Lower leg skin (tissue), 4 donors: ENCODE data around the gene ZNF205. TPM values are rescaled to one million over a fixed set of nuclear protein-coding genes. Genes with fewer than 3 reads are reported as not detected.

Experiments used
- DNase-seq, 2 donors: peaks; one replicate each; pipeline ENCODE4 v3.0.0-alpha.2; 2019; ENCODE audit warnings: low spot score in 2 of 2
- H3K4me3 ChIP-seq: fragments of 200-600 bp; sonication (generic); 2 replicates; pipeline ENCODE4 v1.5.1; 2017; ENCODE audit warnings: mild to moderate bottlenecking, low read depth; ENCODE audit not compliant: poor library complexity, severe bottlenecking
- POLR2A ChIP-seq, 2 donors: fragments of 450-650 bp; IDR thresholded peaks; one replicate each; pipeline ENCODE4 v1.6.1; 2016 to 2017; ENCODE audit warnings: antibody characterized with exemption in 2 of 2, mild to moderate bottlenecking in 1 of 2, moderate library complexity in 1 of 2
- WGBS, 2 donors: methylation state at CpG; one replicate each; pipeline ENCODE4 v1.1.5; 2018; 5-methylcytosine and 5-hydroxymethylcytosine counted together
- intact Hi-C: fragments of 100-400 bp; cut with DNase I; formaldehyde crosslinking; loops from one replicate; pipeline ENCODE4 v1.15.0; 2023; ENCODE audit warnings: low total_unique reads
- total RNA-seq, 4 donors: library from RNA; depleted of rRNA; stranded (reverse); fragments of >200 nt; gene quantifications; one replicate each; pipeline ENCODE4 v1.1.0, GENCODE V29; 2016
- TF ChIP-seq, protein P1 (sequence below), 3 donors: fragments of 450-650 bp; IDR thresholded peaks; one replicate each; pipeline ENCODE4 v1.5.1; 2016; ENCODE audit warnings: antibody characterized with exemption in 3 of 3, mild to moderate bottlenecking in 3 of 3, moderate library complexity in 2 of 3

The ZNF205 gene
- total RNA-seq, 4 donors from 2014 or later = 15.1 to 25.3 (median 18.5) TPM

DNA sequence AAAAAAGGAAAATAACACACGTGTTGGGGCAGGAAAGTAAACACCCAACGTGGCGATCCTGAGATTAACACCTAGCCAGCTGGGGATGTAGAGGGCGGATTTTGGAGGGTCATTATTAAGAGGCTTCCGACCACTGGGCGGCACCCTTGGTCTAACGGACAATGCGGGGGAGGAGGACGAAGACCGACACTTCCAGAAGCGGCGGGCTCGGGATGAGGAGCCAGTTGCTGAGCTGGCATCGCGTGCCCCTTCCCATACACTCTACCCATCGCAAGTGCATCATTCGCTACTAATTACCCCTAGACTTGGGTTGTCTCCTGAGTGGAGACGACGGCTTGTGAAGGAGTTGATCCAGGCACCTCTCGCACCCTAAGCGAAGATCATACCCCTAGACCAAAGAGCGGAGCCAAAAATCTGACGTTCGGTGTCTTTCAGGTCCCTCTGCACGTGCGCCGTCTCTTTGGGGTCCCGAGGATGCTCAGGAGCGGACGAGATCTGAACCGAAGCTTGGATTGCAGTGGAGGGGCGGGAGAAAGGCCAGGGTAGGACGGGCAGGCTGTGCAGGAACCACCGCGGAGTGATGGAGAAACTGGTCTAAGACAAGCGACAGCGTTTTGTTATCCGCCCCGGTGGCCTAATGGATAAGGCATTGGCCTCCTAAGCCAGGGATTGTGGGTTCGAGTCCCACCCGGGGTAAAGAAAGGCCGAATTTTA lies 40.0 kb downstream of the ZNF205 start:
- DNase-seq = peak; percentile 94 to 99
- no peak overlapping the region for H3K4me3 ChIP-seq
- TF ChIP-seq, protein P1, sequence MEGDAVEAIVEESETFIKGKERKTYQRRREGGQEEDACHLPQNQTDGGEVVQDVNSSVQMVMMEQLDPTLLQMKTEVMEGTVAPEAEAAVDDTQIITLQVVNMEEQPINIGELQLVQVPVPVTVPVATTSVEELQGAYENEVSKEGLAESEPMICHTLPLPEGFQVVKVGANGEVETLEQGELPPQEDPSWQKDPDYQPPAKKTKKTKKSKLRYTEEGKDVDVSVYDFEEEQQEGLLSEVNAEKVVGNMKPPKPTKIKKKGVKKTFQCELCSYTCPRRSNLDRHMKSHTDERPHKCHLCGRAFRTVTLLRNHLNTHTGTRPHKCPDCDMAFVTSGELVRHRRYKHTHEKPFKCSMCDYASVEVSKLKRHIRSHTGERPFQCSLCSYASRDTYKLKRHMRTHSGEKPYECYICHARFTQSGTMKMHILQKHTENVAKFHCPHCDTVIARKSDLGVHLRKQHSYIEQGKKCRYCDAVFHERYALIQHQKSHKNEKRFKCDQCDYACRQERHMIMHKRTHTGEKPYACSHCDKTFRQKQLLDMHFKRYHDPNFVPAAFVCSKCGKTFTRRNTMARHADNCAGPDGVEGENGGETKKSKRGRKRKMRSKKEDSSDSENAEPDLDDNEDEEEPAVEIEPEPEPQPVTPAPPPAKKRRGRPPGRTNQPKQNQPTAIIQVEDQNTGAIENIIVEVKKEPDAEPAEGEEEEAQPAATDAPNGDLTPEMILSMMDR (IDR thresholded peaks at IDR 0.05) = no peak
- TF ChIP-seq POLR2A (IDR thresholded peaks at IDR 0.05) = no peak
- WGBS, 2 donors = 1% methylated on average over 42 of the region's 42 CpGs
- intact Hi-C loops = no loop called here

DNA sequence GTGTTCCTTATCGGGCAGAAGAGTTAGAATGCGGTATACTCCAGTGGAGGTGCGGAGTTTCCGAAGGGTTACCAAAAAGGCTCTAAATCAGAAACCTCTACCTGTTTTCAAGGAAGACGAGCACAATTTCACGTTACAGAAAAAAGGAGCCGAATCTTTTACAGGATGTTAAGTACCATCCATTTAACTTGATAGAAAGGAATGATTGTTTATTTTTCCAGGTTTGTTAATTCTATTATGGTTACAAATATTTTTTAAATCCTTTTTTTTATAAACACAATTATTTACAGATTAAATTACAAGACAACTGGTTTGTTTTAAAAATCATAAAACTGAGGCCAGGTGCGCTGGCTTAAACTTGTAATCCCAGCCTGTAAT lies 40.6 kb downstream of the ZNF205 start:
- no peak for DNase-seq
- 12% methylated on average over 8 of the region's 8 CpGs for WGBS, 2 donors
- TF ChIP-seq, protein P1 (IDR thresholded peaks at IDR 0.05) = no peak
- TF ChIP-seq POLR2A (IDR thresholded peaks at IDR 0.05) = no peak
- intact Hi-C loops = no loop called here
- H3K4me3 ChIP-seq = no peak overlapping the region

DNA sequence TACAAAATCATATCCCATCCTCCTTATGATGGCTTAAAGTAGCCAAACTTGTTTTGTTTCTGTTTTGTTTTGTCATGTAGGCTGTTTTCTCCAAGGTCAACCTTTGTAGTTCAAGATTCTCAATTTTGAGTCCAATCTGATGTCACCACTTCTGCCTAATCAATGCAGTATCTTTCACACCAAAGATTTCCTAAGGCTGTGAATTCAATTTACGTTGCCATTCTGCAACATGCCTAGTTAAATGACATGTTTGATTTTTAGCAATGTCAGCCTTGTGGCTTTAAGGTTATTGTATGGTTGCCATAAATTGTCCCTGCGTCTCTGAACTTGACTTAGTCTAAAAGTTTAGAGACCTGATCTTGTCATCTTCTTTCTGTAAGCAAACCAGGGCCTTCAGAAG lies 42.8 kb downstream of the ZNF205 start:
- DNase-seq = no peak
- intact Hi-C loops = no loop called here
- WGBS, 2 donors = 88 to 89% methylated on average over 2 of the region's 2 CpGs
- TF ChIP-seq, protein P1 (IDR thresholded peaks at IDR 0.05) = no peak
- no peak for TF ChIP-seq POLR2A (IDR thresholded peaks at IDR 0.05)
- no peak overlapping the region for H3K4me3 ChIP-seq

DNA sequence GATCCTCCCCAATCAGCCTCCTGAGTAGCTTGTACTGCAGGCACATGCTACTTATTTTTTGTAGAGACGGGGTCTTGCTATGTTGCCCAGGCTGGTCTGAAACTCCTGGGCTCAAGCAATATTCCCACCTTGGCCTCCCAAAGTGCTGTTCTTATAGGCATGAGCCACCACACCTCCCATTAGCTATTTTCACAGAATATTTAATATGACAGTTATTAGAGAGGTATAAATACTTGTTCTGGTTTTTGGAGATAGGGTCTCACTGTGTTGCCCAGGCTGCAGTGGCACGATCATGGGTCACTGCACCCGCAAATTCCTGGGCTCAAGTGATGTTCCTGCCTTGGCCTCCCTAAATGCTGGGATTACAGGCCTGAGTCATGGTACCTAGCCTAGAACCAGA lies 43.6 kb downstream of the ZNF205 start:
- no peak overlapping the region for H3K4me3 ChIP-seq
- intact Hi-C loops = no loop called here
- DNase-seq = no peak
- TF ChIP-seq, protein P1 (IDR thresholded peaks at IDR 0.05) = no peak
- no peak for TF ChIP-seq POLR2A (IDR thresholded peaks at IDR 0.05)
- 96 to 98% methylated on average over 3 of the region's 3 CpGs for WGBS, 2 donors

DNA sequence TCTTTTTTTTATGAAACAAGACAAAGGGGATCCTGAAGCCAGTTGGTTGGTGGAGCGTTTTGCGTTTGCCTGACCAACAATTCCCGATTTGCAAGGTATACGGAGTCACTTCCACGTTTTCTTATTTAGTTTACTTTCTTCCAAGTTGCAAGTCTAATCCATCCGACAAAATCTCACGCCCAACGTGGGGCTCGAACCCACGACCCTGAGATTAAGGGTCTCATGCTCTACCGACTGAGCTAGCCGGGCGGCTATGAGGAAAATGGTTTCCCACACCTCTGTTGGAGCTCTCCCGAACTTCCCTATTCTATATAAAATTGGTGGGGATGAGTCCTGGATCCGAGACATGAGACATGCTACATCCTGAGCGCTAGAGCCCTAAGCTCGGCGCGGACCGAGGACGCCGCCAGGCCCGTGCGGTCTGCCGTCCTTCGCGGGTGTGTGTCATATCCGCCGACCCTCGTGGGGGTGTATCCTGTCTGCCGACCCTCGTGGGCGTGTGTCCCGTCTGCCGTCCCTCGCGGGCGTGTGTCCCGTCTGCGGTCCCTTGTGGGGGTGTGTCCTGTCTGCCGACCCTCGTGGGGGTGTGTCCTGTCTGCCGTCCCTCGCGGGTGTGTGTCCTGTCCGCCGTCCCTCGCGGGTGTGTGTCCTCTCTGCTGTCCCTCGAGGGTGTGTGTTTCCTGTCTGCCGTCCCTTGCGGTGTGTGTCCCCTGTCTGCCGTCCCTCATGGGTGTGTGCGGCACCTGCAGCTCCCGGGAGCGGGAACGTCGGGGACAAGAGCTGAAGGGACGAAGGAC lies 45.0 kb downstream of the ZNF205 start:
- peak; percentile 72 to 95 for DNase-seq
- TF ChIP-seq, protein P1 (IDR thresholded peaks at IDR 0.05) = no peak
- no peak for TF ChIP-seq POLR2A (IDR thresholded peaks at IDR 0.05)
- WGBS, 2 donors = 1% methylated on average over 35 to 59 of the region's 59 CpGs
- peak overlapping the region; percentile 82 for H3K4me3 ChIP-seq
- intact Hi-C loops = no loop called here
